LNCAP (cell line): Measurements from ENCODE around the gene USP30.

Experiments used
- CTCF ChIP-seq: fragments of 450-650 bp; IDR thresholded peaks from 2 replicates; pipeline ENCODE4 v1.5.1; 2017; ENCODE audit warnings: mild to moderate bottlenecking

Gene USP30

DNA sequence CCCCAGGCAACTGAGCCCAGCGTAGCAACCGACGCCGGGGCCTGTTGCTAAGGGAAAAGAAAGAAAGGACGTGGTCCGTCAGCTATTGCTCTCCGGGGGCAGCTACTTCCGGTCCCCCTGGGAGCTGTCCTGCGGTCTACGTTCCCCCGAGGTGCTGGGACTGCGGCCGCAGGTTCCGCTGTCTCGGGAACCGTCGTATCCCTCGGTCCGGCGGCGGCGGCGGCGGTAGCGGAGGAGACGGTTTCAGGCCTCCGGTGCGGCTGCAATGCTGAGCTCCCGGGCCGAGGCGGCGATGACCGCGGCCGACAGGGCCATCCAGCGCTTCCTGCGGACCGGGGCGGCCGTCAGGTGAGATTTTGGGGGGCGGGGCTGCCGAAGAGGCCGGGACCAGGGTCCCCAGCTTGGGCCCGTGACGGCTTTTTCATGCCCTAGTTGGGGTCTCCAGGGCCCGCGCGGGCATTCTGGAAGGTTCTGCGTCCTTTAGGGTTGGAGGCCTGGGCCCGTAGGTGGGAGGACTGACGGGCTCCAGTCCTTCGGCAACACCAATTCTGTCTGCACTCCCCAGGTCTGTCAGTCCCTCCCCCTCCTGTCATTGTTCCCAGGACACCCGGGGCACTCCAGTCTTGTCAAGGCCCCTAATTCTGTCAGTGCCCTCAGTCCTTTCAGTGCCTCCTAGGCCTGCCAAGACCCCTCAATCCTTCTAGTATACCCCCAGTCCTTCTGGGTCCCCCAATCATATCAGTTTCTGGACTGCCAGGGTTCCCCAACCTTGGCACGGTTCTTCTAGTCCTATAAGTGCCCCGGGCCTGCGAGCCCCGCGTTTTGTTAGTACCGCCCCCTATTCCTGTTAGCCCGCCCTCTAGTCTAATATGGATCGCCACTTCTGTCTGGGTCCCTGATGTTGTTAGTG, at the start of gene USP30:
Gene USP30 (plus strand): TSS at position 163 of the 910 bp plus-strand sequence. CDS start 103 bp downstream, at position 266.
- TF ChIP-seq CTCF = no peak

DNA sequence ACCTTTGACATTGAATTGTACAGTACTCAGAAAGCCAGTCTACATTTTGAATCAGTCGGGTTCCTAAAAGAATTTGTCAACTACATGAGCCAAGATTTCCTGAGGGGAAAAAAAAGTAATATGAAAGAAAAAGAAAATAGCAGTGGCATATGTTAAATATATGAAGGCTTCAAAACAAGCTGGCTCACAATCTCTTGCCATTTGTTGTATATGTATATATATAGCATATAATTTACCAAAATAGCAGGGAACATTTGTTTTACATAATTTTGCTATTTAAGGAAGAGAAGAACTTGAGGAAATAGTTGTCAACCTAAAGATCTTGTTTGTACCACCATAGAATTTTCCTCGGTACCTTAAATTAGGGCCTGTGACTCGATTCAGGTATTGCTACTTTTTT, 48.4 kb upstream of the USP30 start:
- TF ChIP-seq CTCF = no peak

GRCh38 chr12:109009766-109010165, 42.6 kb upstream of the USP30 start:
- no peak for TF ChIP-seq CTCF

GRCh38 chr12:109010259-109010658, 42.1 kb upstream of the USP30 start:
- no peak for TF ChIP-seq CTCF

DNA sequence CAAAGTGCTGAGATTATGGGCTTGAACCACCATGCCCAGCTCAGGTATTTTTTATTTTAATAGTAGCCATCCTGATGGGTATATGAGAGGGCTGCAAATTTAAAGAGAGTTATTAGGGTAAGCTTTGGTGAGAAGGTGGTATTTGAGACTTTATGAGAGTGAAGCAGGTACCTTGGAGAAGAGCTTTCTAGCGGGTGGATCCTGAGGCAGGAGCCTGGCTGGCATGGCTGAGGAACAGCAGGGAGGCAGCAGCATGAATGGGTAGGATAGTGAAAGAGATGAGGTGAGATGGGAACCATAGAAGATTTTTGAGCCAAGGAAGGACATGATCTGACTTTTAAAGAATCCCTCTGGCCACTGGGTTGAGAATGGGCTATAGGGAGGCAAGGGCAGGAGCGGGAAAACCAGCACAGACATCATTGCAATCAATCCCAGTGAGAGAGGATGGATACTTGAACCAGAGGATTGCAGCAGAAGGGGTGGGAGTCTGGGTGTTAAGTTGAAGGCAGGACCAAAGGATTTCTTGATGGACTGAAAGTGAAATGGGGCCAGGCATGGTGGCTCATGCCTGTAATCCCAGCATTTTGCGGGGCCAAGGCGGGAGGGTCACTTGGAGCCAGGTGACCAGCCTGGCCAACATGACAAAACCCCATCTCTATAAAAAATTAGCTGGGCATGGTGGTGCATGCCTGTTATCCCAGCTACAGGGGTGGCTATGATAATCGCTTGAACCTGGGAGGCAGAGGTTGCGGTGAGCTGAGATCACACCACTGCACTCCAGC, 37.2 kb upstream of the USP30 start:
- no peak for TF ChIP-seq CTCF

DNA sequence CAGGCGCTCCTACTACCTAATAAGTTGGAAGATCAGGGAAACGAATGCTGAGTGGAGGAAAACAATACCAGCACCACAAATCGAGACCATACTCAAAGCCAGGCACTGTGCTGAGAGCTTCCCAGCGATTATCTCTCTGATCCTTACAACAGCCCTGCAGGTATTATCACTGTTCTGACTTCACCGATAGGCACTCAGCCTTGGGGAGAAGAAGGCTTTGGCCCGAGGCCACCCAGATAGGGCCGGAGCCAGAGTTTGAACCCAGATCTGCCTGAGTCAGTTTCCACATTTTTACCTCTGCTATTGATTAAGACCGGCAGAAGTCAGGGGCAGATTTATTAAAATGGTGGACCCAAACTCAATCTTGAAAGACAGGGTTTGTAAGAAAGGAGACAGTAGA, 36.4 kb upstream of the USP30 start:
- no peak for TF ChIP-seq CTCF

- TF ChIP-seq CTCF = no peak
Observed at GRCh38 chr12:109016978-109017377, 35.4 kb upstream of the USP30 start.
